ENCODE results near the gene NMU.
"Not testable (repeated sequence)": the region's sequence is repeated elsewhere in the genome, so short reads cannot be mapped to it uniquely, and the experiment has no call there.

NMU gene

DNA sequence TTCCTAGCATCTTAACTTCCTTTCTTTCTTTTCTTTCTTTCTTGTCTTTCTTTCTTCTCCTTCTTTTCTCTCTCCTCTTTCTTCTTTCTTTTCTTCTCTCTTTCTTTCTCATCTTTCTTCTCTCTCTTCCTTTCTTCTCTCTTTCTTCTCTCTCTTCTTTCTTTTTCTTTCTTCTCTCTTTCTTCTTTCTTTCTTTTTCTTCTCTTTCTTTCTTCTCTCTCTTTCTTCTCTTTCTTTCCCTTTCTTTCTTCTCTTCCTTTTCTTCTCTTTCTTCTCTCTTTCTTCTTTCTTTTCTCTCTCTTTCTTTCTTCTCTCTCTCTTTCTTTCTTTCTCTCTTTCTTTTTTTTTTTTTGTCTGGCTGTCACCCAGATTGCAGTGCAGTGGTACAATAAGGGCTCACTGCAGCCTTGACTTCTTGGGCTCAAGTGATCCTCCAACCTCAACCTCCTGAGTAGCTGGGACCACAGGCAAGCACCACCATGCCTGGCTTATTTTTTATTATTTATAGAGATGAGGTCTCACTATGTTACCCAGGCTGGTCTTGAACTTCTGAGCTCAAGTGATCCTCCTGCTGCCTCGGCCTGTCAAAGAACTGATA, 17.5 kb downstream of the NMU start:
- DNase-seq = no peak

DNA sequence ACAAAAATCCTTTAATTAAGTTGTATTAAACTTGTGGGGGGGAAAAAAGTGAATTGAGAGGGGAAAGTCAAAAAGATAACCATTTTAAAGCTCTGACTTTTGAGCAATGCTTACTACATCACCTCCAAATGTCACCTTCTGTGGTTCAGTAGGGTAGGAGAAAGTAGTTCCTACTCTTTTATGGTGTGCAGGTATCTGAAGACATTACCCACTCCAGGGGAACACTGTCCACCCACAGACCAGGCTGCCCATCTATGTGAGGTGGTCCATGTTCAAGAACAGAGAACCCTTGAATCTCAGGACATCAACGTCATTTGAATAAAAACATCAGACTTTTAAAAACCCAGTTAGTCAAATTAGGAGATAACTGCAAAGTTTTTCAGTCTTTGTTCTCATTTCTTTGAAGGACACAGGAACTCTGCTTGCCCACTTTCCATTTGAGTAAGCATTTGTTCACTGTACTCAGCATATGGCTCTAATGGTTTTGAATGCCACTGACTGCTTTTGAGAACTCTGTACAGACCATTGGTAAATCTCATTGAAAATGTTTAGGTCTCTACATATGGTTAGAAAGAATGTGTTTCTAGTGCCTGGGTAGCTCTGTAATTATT, 18.4 kb downstream of the NMU start:
- DNase-seq = no peak

DNA sequence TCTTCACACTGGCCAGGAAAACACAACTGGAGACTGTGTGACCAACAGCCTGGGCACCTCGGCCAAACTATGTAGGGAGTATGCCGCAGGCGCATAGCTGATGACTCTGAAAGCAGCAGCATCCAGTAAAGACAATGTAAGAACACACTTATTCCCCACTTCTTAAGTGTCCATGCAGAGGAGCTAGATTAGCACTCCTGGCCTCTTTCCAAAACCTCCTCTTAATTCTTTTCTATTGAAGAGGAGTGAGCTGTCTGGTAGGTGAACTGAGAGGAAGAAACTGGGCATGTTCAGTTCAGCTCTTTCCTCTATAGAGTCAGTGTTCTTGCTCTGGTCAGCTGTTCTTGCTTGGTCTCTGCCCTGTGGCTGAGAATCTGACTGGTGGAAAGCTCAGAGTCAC, 21.1 kb downstream of the NMU start:
- DNase-seq = no peak

DNA sequence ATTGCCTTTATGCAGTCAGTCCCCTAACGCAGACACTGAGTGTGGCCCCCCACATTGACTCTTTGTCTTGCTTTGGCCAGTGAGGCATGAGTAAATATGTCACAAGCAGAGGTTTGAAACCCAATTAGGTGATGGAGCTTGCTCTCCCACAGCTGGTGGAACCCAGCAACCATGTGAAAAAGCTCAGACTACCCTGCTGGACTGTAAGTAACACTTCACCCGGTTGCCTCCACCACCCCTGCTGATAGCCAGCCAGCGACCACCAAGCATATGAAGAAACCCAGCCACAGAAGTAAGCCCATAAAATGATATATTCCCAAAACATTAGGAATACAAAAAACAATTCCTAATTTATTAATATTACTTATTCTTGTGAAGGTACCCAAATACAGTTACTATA, 22.5 kb downstream of the NMU start:
- no peak for DNase-seq

DNA sequence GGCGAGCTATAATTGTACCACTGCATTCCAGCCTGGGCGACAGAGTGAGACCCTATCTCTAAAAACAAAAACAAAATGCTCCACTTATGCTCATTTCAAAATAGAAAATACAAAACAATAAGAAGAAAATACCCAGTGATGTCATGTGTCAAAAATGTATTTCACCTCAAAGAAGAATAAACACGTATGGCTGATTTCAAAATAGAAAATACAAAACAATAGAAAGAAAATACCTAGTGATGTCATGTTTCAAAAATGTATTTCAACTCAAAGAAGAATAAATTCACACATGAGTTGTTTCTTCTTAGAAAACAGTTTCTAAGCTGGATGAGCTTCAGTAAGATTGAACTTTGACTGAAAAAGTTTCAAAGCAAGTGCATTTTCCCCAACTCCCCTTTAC, 23.8 kb downstream of the NMU start:
- no peak for DNase-seq

DNA sequence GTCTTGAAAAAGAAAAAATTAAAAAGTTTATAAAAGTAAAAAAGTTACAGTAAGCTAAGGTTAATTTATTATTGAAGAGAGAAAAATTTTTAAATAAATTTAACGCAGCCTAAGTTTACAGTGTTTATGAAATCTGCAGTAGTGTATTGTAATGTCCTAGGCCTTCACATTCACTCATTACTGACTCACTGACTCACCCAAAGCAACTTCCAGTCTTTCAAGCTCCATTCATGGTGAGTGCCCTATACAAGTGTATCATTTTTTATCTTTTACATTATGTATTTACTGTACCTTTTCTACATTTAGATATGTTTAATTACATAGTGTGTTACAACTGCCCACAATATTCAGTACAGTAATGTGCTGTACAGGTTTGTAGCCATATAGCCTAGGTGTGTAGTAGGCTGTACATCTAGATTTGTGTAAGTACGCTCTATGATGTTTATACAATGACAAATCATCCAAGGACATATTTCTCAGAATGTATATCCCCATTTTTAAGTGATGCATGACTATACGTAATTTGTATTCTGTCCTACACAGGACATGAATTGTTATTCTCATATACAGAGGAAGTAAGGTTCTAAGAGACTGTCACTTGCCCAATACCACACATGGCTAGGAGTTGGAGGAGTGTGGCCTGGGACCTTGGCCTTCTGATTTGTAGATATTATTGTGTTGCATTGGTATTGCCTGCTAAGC, 24.6 kb downstream of the NMU start:
- DNase-seq = no peak

DNA sequence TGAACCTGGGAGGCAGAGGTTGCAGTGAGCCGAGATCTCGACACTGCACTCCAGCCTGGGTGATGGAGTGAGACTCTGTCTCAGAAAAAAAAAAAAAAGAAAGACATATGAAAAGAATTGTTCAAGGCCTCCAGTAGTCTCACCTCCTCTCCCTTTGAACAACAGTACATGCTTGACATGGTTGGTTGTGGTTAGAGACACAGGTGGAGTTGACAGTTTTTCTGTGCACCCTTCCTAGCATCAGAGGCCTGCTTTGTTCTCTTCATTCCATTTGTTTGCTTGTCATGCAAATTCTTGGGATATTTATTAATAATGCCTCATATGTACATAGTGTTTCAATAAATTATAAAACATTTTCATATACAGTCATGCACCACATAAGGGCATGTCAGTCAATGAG, 25.7 kb downstream of the NMU start:
- no peak for DNase-seq

DNA sequence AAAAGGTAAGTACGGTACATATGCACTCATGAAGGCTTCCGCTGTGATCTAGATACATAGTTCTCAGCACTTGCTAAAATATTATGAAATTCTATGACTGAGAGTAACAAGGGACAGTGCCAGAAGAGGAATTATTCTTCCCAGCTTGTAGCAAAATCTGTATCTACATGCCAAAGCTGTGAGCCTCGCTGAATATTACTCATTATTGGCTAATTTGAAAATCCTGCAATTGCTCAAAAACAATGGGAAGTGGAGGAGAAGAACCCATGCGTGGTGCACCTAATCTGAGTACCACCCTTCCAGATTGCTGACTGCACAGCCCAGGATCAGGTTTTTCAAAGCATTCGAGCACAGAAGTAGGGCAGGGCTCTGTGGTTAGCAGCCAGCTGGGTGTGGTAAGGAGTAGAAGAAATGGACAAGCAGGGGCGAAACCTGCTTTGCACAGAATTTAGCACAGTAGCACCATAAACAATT, 26.7 kb downstream of the NMU start:
- no peak for DNase-seq

DNA sequence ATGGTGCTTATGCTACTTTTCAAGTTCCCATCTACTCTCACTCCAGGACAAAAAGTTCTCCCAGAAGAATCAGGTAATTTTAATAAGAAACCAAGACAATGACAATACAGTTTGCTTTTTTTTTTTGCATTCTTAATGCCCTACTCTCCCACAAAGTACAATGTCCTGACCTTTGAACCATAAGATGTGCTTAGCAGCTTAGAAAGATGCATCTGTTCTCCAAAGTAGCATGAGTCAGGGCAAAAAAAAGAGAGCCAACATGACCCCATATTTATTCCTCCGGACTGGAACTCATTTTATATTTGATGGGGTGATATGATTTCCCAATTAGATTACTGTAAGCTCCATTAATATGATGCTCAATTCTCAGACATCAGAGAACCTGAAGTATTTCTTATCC, 27.5 kb downstream of the NMU start:
- no peak for DNase-seq

DNA sequence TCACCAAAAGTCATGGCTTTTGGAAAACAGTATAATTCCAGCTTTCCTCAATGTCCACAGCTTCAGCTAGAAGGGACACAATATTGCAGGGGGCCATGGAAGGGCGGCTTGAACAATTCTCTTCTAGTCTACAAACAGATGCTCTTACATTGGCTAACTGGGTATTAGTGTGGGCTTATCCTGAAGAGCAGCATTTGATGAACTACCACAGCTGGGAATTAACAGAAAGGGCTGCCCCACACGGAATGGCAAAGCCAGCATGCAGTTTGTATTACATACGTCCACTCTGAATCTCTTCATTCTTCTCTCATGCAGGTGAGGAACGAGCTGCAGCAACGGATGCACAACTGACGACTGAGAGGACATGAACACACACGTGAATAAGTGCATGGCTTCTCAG, 31.1 kb downstream of the NMU start:
- no peak for DNase-seq

DNA sequence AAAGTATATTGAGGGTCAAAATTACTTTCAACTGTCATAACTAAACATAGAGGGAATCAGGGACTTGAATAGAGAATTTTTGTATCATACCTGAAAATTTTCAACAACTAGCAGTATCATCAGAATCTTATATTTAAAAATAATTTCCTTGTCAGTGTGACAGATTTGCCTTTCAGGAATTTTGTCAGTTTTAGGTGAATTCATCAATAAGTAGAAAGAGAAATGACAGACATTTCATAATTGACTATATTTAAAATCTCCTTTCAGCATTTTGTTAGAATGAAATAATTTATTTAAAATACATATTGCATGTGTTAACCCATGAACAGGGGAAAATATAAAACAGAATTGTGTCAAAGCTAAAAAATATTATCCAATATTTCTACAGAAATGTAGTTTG, 35.5 kb downstream of the NMU start:
- no peak for DNase-seq

DNA sequence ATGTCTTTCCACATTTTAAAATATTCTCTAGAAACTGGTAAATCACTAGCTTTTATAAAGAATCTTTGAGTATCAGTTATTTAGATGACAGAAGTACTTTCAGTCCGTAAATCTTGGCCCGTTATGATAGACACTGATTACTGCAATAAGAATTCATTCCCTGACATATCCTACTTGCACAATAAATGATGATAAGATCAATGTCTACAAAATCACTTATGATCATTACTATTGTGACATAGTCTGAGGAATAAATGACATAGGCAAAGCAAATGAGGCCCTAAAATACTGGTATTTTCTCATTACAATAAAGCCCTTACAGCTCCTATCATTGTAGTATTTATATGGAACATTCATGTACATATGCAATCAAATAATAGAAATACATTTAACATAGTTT, 37.5 kb downstream of the NMU start:
- DNase-seq = no peak

DNA sequence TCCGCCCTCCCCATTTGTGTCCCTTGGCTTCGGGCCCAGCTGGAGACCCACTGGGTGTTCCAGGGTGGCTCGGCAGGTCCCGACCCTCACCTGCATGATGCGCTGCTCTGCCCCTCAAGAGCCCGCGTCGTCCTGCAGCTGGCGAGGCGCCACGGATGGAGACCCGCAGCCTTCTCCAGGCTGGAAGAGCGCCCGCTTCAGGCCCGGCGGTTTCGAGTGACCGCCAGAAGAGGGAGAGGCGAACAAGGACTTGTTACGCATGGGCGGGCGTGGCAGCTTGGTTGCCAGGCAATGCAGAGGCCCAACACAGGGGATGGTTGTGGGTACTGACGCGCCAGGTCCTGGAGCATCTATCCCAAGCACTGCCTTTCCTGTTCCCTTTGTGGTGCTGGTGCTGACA, 44.1 kb downstream of the NMU start, which contains the start of gene PDCL2:
PDCL2 (minus strand) TSS at position 232 of the 400 bp plus-strand sequence; CDS start at position 96, 136 bp downstream.
- DNase-seq = no peak

DNA sequence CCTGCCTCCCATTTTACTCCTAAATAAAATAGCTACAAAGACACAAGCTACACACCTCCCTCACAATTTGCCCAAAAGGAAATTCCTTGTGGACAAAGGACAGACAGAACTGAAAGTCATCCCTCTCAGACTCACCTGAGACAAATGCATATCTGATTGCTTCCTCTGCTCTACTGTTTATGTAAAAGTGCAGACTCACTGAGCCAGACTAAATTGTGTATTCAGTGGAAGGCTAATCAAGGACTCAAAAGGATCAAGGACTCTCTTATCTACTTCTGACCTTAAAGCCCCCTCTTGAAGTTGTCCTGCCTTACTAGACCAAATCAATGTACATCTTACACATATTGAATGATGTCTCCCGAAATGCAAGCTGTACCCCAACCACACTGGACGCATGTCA, 47.9 kb downstream of the NMU start:
- no peak for DNase-seq

DNA sequence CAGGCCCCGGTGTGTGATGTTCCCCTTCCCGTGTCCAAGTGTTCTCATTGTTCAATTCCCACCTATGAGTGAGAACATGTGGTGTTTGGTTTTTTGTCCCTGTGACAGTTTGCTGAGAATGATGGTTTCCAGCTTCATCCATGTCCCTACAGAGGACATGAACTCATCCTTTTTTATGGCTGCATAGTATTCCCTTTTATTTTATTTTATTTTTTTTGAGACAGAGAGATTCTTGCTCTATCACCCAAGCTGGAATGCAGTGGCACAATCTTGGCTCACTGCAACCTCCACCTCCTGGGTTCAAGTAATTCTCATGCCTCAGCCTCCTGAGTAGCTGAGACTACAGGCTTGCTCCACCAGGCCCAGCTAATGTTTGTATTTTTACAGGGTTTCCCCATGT, 53.3 kb downstream of the NMU start:
- DNase-seq = not testable (repeated sequence)

DNA sequence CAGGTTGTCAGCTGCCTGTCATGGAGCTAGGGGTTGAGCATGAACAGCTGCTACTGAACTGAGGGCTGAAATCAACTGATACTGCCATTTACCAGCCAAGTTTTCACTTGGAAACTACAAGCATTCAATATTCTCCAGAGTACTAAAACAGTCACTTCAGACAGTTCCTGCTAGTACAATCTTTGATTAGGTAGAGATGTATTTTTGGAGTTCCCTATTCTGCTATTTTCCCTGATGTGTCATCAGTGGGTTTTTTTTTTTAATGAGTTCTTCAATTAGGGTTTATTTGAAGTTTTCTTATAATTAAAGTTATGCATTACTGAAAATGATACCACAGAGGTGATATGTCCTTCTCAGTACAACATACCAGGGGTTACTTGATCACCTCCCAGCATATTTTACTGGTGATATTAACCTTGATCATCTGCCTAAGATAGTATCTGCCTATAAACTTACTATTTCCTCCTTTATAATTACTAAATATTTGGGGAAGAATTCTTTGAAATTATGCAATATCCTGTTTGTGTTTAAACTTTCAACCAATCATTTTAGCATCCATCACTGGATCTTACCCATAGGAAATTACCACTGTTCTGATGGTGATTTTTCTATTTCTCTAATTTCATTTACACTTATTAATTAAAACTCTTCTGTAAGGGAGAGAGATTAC, 57.6 kb downstream of the NMU start:
- DNase-seq = no peak

DNA sequence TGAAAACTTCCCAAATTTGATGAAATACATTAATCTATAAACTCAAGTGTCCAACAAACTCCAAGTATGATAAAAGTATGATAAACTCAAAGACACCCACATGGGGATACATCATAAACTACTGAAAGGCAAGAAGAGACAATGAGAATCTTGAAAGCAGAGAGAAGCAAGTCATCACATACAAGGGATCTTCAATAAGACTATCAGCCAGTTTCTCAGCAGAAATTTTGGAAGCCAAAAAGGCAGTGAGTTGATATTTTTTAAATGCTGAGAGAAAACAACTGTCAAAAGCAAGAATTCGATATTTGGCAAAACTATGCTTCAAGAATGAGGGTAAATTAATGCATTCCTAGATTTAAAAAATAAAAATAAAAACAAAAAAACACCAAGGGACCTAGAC, 60.6 kb downstream of the NMU start:
- DNase-seq = no peak

DNA sequence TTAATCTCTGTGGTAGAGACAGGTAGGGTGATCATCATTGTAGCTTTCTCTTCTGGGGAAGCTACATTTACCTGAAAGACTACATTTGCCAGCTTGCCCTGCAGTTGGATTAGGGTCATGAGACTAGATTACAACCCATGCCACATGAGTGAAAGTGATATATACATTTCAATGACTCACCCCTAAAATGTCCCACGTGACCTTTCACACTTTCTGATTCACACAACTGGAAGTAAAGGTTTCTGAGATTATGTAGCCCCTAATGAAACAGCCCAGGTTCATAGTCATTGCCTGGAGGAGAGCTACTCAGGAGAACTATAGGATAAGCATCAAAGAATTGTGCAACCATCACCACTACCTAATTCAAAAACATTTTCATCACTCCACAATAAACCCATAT, 61.8 kb downstream of the NMU start:
- DNase-seq = no peak

DNA sequence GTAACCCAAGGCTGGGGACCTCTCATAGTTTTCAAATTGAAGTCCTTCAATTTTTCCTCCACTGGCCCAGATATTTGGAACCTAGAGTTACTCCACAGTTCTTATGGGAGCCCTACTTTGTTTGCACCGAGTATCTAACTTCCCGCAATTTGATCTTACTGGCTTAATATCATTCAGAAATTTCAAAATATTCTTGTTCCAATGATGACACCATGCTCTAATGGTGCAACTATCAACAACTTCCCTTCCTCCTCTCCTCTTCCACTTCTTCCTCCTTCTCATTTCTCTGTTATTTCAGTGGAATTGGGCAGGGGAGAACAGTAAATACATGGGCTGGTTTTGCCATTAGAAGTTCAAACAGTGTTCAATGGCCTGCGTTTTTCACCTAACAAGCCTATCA, 64.3 kb downstream of the NMU start:
- DNase-seq = no peak

DNA sequence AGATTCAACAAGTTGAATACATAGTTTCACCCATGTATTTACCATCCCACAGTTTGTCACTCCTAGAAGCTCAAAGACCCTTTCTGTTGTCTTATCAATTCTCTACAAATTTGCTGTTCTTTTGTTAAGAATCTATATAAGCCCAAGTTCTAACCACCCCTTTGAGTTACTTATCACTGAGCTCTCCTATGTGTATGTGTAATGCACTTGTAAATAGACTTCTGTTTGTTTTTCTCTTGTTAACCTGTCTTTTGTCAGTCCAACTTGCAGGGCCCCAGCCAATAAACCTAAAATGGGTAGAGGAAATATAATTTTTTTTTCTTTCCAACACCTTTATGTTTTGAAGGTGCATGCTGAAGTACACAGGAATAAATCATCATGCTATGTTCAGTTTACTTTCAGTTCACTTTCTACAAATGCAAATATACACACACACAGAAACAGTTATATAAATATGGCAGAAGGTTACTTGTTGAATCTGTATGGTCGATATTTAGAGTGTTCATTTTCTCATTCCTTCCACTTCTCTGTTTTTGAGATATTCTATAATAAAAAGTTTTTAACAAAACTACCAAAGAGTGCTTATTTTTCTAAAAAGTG, 67.1 kb downstream of the NMU start:
- DNase-seq = no peak

DNA sequence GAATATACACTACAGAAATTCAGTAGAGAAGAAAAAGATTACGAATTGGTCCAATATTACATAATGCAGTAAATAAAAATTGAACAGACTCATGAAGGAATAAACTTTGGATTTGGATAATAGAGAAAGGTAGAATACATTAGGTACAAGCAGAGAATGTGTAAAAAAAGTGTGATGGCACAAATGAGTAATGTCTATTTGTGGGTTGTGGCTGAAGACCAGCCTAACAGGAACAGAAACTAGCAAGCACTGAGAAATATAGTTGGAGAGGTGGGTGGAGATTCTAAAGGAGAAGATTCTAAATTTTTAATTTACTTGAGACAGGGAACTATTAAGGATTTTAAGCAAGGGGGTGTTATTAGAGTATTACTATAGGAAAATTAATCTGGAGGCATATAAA, 74.2 kb downstream of the NMU start:
- no peak for DNase-seq

DNA sequence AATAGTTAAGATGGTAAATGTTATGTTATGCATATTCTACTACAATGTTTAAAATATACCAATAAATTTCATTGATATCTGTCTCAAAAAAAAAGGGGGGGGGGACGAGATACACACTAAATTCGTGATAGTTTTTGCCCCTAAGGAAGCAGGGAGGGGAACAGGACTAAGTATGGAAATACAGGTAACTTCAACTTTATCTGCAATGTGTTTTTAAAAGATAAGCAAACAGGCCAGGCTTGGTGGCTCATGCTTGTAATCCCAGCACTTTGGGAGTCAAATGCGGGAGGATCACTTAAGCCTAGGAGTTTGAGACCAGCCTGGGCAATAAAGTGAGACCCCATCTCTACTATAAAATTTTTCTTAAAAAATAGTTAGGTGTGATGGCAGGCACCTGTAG, 76.0 kb downstream of the NMU start:
- no peak for DNase-seq

DNA sequence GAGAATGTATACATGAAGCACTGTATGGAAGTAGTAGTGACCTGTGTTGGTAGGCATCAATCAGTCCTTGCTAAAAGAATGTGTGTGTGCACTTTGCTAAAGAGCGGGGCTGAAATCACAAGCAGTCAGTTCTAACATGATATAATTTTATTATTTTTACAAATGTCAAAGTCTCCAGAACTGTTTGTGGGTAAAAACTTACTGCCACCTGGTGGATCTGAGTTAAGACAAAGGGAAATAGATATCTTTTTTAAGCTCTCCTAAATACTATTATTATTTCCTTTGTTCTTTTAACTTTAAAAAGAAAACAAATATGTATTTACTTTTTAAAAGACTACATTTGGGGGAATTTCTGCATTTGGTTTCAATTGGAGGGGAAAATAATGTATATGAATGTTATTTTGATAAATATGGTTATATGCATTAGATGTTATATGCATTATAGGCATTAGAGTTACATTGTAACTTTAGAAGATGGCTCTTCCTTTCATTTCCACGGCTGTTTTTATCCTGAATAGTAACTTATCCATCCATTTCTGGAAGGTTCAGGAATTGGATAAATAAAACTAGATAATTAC, 81.6 kb downstream of the NMU start:
- DNase-seq = no peak
